Gastrocnemius medialis (tissue), 4 donors: ENCODE results near the gene CD209.
"Not testable (repeated sequence)": the region's sequence is repeated elsewhere in the genome, so short reads cannot be mapped to it uniquely, and the experiment has no call there.

Source experiments
- POLR2A ChIP-seq, 2 donors: fragments of 450-650 bp; IDR thresholded peaks; one replicate each; pipeline ENCODE4 v1.6.1; 2017; ENCODE audit warnings: antibody characterized with exemption in 2 of 2, mild to moderate bottlenecking in 2 of 2, moderate library complexity in 2 of 2
- TF ChIP-seq, protein P1 (sequence below), 5 experiments: fragments of 450-650 bp in 3 of 5; fragments of 200-600 bp in 2 of 5; sonication (generic) in 2 of 5; IDR thresholded peaks in 4 of 5; conservative IDR thresholded peaks in 1 of 5; 1 replicate in 4 of 5; 2 replicates in 1 of 5; pipeline ENCODE4 v1.5.1; 2016 to 2019; ENCODE audit warnings: antibody characterized with exemption in 5 of 5, mild to moderate bottlenecking in 3 of 5, moderate library complexity in 3 of 5

DNA sequence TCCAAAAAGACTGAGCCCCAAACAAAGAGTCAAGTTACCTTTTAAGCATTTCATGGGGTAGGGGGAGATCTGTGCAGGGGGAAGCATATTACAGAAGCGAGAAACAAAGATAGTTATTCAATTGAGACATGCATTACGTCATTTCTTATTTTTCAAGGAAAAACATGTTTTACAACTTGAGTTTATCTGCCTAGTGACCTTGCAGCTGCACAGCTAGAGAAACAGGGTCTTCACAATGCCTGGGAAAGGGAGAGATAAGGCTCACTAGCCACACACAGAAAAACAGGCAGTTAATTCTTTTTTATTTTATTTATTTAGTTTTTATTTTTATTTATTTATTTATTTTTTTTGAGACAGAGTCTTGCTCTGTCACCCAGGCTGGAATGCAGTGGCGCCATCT lies 16.8 kb upstream of the CD209 start:
- TF ChIP-seq, protein P1, sequence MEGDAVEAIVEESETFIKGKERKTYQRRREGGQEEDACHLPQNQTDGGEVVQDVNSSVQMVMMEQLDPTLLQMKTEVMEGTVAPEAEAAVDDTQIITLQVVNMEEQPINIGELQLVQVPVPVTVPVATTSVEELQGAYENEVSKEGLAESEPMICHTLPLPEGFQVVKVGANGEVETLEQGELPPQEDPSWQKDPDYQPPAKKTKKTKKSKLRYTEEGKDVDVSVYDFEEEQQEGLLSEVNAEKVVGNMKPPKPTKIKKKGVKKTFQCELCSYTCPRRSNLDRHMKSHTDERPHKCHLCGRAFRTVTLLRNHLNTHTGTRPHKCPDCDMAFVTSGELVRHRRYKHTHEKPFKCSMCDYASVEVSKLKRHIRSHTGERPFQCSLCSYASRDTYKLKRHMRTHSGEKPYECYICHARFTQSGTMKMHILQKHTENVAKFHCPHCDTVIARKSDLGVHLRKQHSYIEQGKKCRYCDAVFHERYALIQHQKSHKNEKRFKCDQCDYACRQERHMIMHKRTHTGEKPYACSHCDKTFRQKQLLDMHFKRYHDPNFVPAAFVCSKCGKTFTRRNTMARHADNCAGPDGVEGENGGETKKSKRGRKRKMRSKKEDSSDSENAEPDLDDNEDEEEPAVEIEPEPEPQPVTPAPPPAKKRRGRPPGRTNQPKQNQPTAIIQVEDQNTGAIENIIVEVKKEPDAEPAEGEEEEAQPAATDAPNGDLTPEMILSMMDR (IDR thresholded peaks at IDR 0.05 in 4 of 5, conservative IDR thresholded peaks at IDR 0.05 in 1 of 5): not testable (repeated sequence)
- not testable (repeated sequence) for TF ChIP-seq POLR2A (IDR thresholded peaks at IDR 0.05)
